H9 (cell line): ENCODE results near the gene LRRN4. TPM values are rescaled to one million over a fixed set of nuclear protein-coding genes. Genes with fewer than 3 reads are reported as not detected.

Experiments used
- DNase-seq: peaks from one replicate; pipeline ENCODE4 v3.0.0-alpha.2; 2017
- H2AFZ ChIP-seq: one replicate; pipeline ENCODE4 v1.6.1; 2013; ENCODE audit warnings: mild to moderate bottlenecking, low read length, control low read depth, moderate library complexity
- H2AK5ac ChIP-seq: 2 replicates; pipeline ENCODE4 v1.6.1; 2013; ENCODE audit warnings: low read length, control low read depth, mixed read lengths; ENCODE audit not compliant: insufficient read length
- H2BK120ac ChIP-seq: one replicate; pipeline ENCODE4 v1.6.1; 2013; ENCODE audit warnings: low read depth, mild to moderate bottlenecking, low read length, control low read depth, inconsistent platforms; ENCODE audit not compliant: poor library complexity, severe bottlenecking
- H2BK12ac ChIP-seq: 2 replicates; pipeline ENCODE4 v1.6.1; 2013; ENCODE audit warnings: low read length, control low read depth, mixed read lengths, low read depth; ENCODE audit not compliant: insufficient read length
- H2BK15ac ChIP-seq: 2 replicates; pipeline ENCODE4 v1.6.1; 2013; ENCODE audit warnings: low read depth, low read length, control low read depth
- H2BK20ac ChIP-seq: one replicate; pipeline ENCODE4 v1.6.1; 2013; ENCODE audit warnings: low read depth, mild to moderate bottlenecking, low read length, control low read depth, inconsistent platforms; ENCODE audit not compliant: poor library complexity, severe bottlenecking
- H2BK5ac ChIP-seq: 2 replicates; pipeline ENCODE4 v1.6.1; 2013; ENCODE audit warnings: low read length, control low read depth, mixed read lengths; ENCODE audit not compliant: insufficient read length
- H3K14ac ChIP-seq: 2 replicates; pipeline ENCODE4 v1.6.1; 2013; ENCODE audit warnings: low read length, control low read depth; ENCODE audit not compliant: insufficient read depth
- H3K18ac ChIP-seq: 2 replicates; pipeline ENCODE4 v1.6.1; 2013; ENCODE audit warnings: low read depth, mild to moderate bottlenecking, mixed read lengths, low read length, control low read depth; ENCODE audit not compliant: insufficient read length
- H3K23ac ChIP-seq: 2 replicates; pipeline ENCODE4 v1.6.1; 2013; ENCODE audit warnings: low read length, control low read depth, mixed read lengths, low read depth; ENCODE audit not compliant: insufficient read length
- H3K23me2 ChIP-seq: 2 replicates; pipeline ENCODE4 v1.6.1; 2013; ENCODE audit warnings: low read depth, mild to moderate bottlenecking, mixed read lengths, low read length, control low read depth; ENCODE audit not compliant: insufficient read length, poor library complexity, severe bottlenecking
- H3K27ac ChIP-seq: 2 replicates; pipeline ENCODE4 v1.5.1; 2013; ENCODE audit warnings: low read length, control low read depth, mixed read lengths, low read depth; ENCODE audit not compliant: insufficient read length
- H3K27me3 ChIP-seq: 2 replicates; pipeline ENCODE4 v1.6.1; 2013; ENCODE audit warnings: low read length, control low read depth, inconsistent platforms; ENCODE audit not compliant: insufficient read depth
- H3K4ac ChIP-seq: 2 replicates; pipeline ENCODE4 v1.6.1; 2013; ENCODE audit warnings: low read depth, mild to moderate bottlenecking, control low read depth, inconsistent platforms, low read length, moderate library complexity
- H3K4me1 ChIP-seq: 2 replicates; pipeline ENCODE4 v1.6.1; 2013; ENCODE audit warnings: low read length, control low read depth, inconsistent platforms; ENCODE audit not compliant: insufficient read depth
- H3K4me2 ChIP-seq: 2 replicates; pipeline ENCODE4 v1.6.1; 2013; ENCODE audit warnings: low read length, control low read depth, mixed read lengths; ENCODE audit not compliant: insufficient read length, insufficient read depth
- H3K56ac ChIP-seq: 2 replicates; pipeline ENCODE4 v1.6.1; 2013; ENCODE audit warnings: low read depth, mild to moderate bottlenecking, mixed read lengths, low read length, control low read depth; ENCODE audit not compliant: insufficient read length
- H3K79me1 ChIP-seq: 2 replicates; pipeline ENCODE4 v1.6.1; 2013; ENCODE audit warnings: low read depth, mild to moderate bottlenecking, moderate library complexity, low read length, control low read depth, inconsistent platforms; ENCODE audit not compliant: insufficient read depth, poor library complexity, severe bottlenecking
- H3K79me2 ChIP-seq: 2 replicates; pipeline ENCODE4 v1.6.1; 2013; ENCODE audit warnings: low read length, control low read depth, inconsistent platforms; ENCODE audit not compliant: insufficient read depth
- H3K9ac ChIP-seq: 2 replicates; pipeline ENCODE4 v1.6.1; 2013; ENCODE audit warnings: low read length, control low read depth, mixed read lengths; ENCODE audit not compliant: insufficient read length; ENCODE audit errors: extremely low read depth
- H3K9me3 ChIP-seq: one replicate; pipeline ENCODE4 v1.6.1; 2013; ENCODE audit warnings: low read depth, low read length, inconsistent platforms; ENCODE audit not compliant: control insufficient read depth
- H3T11ph ChIP-seq: one replicate; pipeline ENCODE4 v1.6.1; 2013; ENCODE audit warnings: mild to moderate bottlenecking, low read length, control low read depth, inconsistent platforms
- H4K20me1 ChIP-seq: one replicate; pipeline ENCODE4 v1.6.1; 2013; ENCODE audit not compliant: control insufficient read depth, insufficient read length, insufficient read depth
- H4K5ac ChIP-seq: 2 replicates; pipeline ENCODE4 v1.6.1; 2013; ENCODE audit warnings: low read depth, mild to moderate bottlenecking, mixed read lengths, low read length, control low read depth; ENCODE audit not compliant: insufficient read length
- H4K8ac ChIP-seq: replicated peaks from 2 replicates; pipeline ENCODE4 v1.6.1; 2013; ENCODE audit warnings: low read length, control low read depth, mixed read lengths, low read depth; ENCODE audit not compliant: insufficient read length
- H4K91ac ChIP-seq: 2 replicates; pipeline ENCODE4 v1.6.1; 2013; ENCODE audit warnings: low read depth, mild to moderate bottlenecking, moderate library complexity, mixed read lengths, low read length, control low read depth; ENCODE audit not compliant: insufficient read length
- H3K27ac Mint-ChIP-seq, 3 experiments: 2 replicates in 2 of 3; 3 replicates in 1 of 3; pipeline ENCODE4 v1.8.0; 2020 to 2021; ENCODE audit warnings: mixed read lengths in 3 of 3, mild to moderate bottlenecking in 1 of 3, moderate library complexity in 1 of 3
- H3K27me3 Mint-ChIP-seq: 2 replicates; pipeline ENCODE4 v1.8.0; 2021; ENCODE audit warnings: low read depth, mild to moderate bottlenecking, moderate library complexity, mixed read lengths
- H3K36me3 Mint-ChIP-seq, 3 experiments: 2 replicates in 2 of 3; 3 replicates in 1 of 3; pipeline ENCODE4 v1.8.0; 2020 to 2021; ENCODE audit warnings: low read depth in 3 of 3, mixed read lengths in 3 of 3; ENCODE audit not compliant: insufficient read depth in 1 of 3
- H3K4me1 Mint-ChIP-seq, 2 experiments: 2 replicates each; pipeline ENCODE4 v1.8.0; 2020; ENCODE audit warnings: mixed read lengths in 2 of 2
- H3K4me3 Mint-ChIP-seq, 2 experiments: 2 replicates in 1 of 2; 3 replicates in 1 of 2; pipeline ENCODE4 v1.8.0; 2020 to 2021; ENCODE audit warnings: mild to moderate bottlenecking in 2 of 2, mixed read lengths in 2 of 2, moderate library complexity in 1 of 2
- H3K9me3 Mint-ChIP-seq, 2 experiments: 2 replicates in 1 of 2; 3 replicates in 1 of 2; pipeline ENCODE4 v1.8.0; 2020; ENCODE audit warnings: mild to moderate bottlenecking in 2 of 2, mixed read lengths in 2 of 2, moderate library complexity in 1 of 2
- WGBS: extraction: QIAGEN DNeasy Blood & Tissue Kit; methylation state at CpG from one replicate; pipeline ENCODE4 v1.1.7; 2013; ENCODE audit warnings: missing lambda C conversion rate, low lambda C conversion rate, mixed read lengths; ENCODE audit not compliant: insufficient read length; ENCODE audit errors: extremely low coverage; 5-methylcytosine and 5-hydroxymethylcytosine counted together
- total RNA-seq: library from RNA; stranded (reverse); gene quantifications from 2 replicates; pipeline ENCODE4 v1.2.1, GENCODE V29; 2021
- TF ChIP-seq, protein P1 (sequence below): fragments of 200-600 bp; sonication (generic); conservative IDR thresholded peaks from 3 replicates; pipeline ENCODE4 v1.8.0; 2021; ENCODE audit warnings: antibody characterized with exemption, mild to moderate bottlenecking

Gene LRRN4
- total RNA-seq, 1 experiment from 2014 or later, result 0.22 TPM

DNA sequence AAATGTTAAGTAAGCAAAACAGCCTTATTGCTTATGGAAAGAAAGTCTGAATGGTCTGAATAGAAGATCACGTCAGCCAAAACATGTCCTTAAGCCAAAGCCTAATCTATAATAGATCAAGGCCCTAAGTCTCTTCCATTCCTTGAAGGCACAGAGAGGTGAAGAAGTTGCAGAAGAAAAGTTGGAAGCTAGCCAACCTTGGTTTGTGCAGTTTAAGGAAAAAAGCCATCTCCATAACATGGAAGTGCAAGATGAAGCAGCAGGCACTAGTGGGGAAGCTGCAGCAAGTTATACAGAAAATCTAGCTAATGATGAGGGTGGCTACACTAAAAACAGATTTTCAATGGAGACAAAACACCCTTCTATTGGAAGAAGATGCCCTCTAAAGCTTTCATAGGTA lies 29.1 kb downstream of the LRRN4 start:
- Histone ChIP-seq H3K56ac (no peak overlapping the region), H2AK5ac (no peak overlapping the region), H3K4me1 (no peaks in the 10 kb centered on the region), H3K23me2 (no peaks in the 10 kb centered on the region), H4K91ac (no peak overlapping the region), H2BK15ac (no peak overlapping the region), H3K9me3 (no peaks in the 10 kb centered on the region), H3K9ac (no peak overlapping the region), H3K4me2 (no peak overlapping the region), H2BK5ac (no peak overlapping the region), H3K79me2 (no peaks in the 10 kb centered on the region; the same call in 1 of the 2 replicates), H3K14ac (no peak overlapping the region), H4K5ac (no peak overlapping the region), H3K23ac (no peak overlapping the region), H2BK120ac (no peak overlapping the region), H4K20me1 (no peaks in the 10 kb centered on the region), H3K18ac (no peak overlapping the region), H3K4ac (no peak overlapping the region), H4K8ac (no peak overlapping the region), H3K79me1 (peaks cover 6% of the 10 kb centered on the region), H3K27ac (no peak overlapping the region), H2AFZ (no peak overlapping the region), H2BK12ac (no peak overlapping the region), H3K27me3 (no peaks in the 10 kb centered on the region), H3T11ph (no peak overlapping the region), H2BK20ac (no peak overlapping the region)
- Mint-ChIP-seq H3K9me3 (peaks cover 13 to 22% of the 10 kb centered on the region in 2 experiments), H3K36me3 (peaks cover 47 to 49% (median 47%) of the 10 kb centered on the region in 3 experiments), H3K27me3 (no peaks in the 10 kb centered on the region), H3K4me3 (no peak overlapping the region), H3K4me1 (no peaks in the 10 kb centered on the region), H3K27ac (no peak overlapping the region)
- DNase-seq, result no peak
- TF ChIP-seq, protein P1, sequence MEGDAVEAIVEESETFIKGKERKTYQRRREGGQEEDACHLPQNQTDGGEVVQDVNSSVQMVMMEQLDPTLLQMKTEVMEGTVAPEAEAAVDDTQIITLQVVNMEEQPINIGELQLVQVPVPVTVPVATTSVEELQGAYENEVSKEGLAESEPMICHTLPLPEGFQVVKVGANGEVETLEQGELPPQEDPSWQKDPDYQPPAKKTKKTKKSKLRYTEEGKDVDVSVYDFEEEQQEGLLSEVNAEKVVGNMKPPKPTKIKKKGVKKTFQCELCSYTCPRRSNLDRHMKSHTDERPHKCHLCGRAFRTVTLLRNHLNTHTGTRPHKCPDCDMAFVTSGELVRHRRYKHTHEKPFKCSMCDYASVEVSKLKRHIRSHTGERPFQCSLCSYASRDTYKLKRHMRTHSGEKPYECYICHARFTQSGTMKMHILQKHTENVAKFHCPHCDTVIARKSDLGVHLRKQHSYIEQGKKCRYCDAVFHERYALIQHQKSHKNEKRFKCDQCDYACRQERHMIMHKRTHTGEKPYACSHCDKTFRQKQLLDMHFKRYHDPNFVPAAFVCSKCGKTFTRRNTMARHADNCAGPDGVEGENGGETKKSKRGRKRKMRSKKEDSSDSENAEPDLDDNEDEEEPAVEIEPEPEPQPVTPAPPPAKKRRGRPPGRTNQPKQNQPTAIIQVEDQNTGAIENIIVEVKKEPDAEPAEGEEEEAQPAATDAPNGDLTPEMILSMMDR, result no peak
- no CpG with 5 or more reads among the region's 1 CpG for WGBS
